Measurements from ENCODE around the gene CORO7.
A peak's percentile ranks its signal among the peaks of the same experiment; 100 is the strongest.

The CORO7 gene

DNA sequence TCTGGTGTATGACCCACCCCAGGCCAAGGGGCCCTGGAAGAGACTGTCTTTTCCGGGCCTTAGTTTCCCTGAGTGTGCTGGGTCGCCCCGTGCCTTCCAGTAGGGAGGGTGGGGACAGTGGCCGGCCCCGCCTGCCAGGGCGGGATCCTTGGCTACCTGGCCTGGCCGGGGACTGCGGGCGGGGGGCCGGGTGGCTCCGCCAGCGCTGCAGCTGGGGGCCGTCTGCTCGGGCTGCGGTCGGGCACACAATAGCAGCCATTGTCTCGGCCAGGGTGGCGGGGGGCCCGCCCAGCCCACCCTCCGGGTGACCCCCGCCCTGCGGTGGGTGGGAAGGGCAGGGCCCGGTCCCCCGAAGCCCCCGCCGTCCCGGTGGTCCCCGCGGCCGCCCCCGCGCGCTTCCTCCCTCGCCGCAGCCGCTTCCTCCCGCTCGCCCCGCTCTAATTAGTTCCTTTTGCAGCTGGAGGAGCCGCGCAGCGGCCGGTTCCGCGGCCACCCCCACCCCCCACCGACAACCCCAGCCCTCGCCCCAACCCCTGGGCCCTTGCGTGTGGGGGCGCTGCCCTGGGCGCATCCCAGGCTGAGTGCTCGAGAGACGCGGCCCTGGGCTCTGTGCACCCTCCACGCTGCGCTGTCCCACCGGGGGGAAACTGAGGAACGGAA, 88.9 kb downstream of the CORO7 start:
- CTCF ChIA-PET = interaction anchor here (0.8 to 17.8 kb wide), 15 partner anchors 9 to 345 kb away, joined by 3 to 201 read pairs (median 7); partner anchors contain the start of gene TFAP4
- POLR2A ChIA-PET = no interaction called here
- TF ChIP-seq, protein P1, sequence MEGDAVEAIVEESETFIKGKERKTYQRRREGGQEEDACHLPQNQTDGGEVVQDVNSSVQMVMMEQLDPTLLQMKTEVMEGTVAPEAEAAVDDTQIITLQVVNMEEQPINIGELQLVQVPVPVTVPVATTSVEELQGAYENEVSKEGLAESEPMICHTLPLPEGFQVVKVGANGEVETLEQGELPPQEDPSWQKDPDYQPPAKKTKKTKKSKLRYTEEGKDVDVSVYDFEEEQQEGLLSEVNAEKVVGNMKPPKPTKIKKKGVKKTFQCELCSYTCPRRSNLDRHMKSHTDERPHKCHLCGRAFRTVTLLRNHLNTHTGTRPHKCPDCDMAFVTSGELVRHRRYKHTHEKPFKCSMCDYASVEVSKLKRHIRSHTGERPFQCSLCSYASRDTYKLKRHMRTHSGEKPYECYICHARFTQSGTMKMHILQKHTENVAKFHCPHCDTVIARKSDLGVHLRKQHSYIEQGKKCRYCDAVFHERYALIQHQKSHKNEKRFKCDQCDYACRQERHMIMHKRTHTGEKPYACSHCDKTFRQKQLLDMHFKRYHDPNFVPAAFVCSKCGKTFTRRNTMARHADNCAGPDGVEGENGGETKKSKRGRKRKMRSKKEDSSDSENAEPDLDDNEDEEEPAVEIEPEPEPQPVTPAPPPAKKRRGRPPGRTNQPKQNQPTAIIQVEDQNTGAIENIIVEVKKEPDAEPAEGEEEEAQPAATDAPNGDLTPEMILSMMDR (IDR thresholded peaks at IDR 0.05; ENCODE audit: control extremely low read depth, extremely low read depth, low read depth, missing control alignments) = no peak
- DNase-seq (ENCODE audit: extremely low spot score) = no peak

DNA sequence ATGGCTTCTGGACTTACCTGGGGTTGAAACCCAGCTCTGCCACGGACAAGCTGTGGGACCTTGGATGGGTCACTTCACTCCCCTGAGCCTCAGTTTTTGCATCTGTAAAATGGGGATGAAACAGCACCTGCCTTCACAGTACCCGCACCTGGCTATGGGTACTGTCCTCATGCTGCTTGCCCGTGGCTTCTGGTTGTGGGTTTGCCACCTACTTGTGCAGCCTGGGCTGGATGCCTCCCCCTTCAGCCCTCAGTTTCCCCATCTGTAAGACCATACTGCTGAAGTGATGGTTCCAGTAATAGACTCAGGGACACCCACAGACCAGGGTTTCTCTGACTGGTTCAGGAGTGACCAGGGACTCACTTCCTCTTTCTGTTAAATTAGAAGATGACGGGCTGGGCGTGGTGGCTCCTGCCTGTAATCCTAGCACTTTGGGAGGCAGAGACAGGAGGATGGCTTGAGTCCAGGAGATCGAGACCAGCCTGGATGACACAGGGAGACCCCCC, 91.1 kb downstream of the CORO7 start:
- ChIA-PET CTCF (interaction anchor here (1.6 to 17.8 kb wide), 4 partner anchors 16 to 342 kb away, joined by 4 to 201 read pairs (median 52); no protein-coding TSS in a partner anchor), POLR2A (no interaction called here)
- TF ChIP-seq, protein P1 (IDR thresholded peaks at IDR 0.05; ENCODE audit: control extremely low read depth, extremely low read depth, low read depth, missing control alignments) = no peak
- DNase-seq (ENCODE audit: extremely low spot score) = peak; percentile 72

DNA sequence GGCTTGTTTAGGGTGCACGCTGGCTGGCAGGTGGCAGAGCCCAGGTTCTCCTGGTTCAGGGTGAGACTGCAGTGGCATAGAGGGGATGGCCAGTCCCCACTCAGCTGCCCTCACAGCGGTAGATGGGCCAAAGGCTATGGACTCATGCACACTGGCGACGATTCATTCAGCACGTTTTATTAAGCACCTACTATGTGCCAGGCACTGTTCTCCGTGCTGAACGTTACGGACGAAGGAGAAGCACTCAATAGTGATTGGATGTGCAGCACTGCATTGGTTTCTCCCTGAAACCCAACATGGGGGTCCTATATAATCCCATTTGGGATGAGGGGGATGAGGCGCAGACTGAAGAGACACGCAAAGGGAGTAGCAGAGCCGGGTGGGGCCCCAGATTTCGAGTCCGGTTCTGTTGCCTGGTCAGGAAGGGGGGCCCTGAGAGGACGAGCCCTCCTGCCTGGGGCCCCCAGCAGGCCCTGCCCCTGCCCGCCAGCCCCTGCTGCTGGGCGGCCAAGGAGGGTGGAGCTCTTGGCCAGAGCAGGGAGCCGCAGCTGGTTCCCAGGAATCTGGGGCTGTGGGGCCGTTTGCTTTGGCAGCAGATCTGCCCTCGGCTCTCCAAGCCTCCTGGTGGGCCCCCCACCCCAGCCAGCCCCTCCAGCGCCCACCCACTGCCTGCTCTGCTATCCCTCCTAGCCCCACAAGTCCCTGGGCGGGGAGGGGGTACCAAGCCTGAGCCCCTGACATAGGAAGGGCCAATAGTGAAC, 91.7 kb downstream of the CORO7 start:
- CTCF ChIA-PET = interaction anchor here (1.6 to 17.8 kb wide), 3 partner anchors 16 to 71 kb away, joined by 4 to 201 read pairs (median 86); no protein-coding TSS in a partner anchor

DNA sequence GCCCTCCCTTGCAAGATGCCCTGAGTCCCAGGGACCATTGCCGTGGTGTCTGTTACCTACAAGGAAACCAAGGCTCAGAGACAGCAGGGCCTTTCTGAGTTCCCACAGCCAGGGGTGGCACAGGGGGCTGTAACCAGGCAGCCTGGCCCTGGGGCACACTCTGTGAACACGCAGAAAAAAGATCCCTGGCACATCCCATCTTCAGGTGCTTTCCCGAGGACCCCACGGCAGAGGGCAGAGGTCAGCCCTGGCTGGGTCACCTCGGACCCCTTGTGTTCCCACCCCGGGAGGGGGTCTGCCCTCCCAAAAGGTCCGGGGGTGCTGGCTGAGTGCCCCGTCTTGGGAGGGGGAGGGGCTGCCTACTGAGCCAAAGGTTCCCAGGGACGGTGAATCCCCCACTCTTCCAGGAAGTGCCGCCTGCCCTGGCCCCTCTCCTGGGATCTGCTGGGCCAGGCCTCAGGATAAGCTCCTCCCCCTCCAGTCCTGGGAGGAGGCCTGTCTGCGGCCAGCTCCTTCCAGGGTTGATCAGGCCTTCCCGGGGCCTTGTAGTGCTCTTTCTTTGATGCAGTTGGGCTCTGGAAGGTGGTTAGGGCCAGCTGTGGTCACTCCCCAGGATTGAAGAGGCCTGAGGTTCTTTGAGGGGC, 92.4 kb downstream of the CORO7 start:
- ChIA-PET POLR2A (no interaction called here), CTCF (interaction anchor here (0.7 to 17.8 kb wide), 3 partner anchors 15 to 70 kb away, joined by 3 to 201 read pairs (median 4); no protein-coding TSS in a partner anchor)
- TF ChIP-seq, protein P1 (IDR thresholded peaks at IDR 0.05; ENCODE audit: control extremely low read depth, extremely low read depth, low read depth, missing control alignments) = no peak
- no peak for DNase-seq (ENCODE audit: extremely low spot score)

More for the DNA sequence above, 91.7 kb downstream of the CORO7 start:
- TF ChIP-seq, protein P1 (IDR thresholded peaks at IDR 0.05; ENCODE audit: control extremely low read depth, extremely low read depth, low read depth, missing control alignments) = no peak
- POLR2A ChIA-PET = no interaction called here
- no peak for DNase-seq (ENCODE audit: extremely low spot score)

DNA sequence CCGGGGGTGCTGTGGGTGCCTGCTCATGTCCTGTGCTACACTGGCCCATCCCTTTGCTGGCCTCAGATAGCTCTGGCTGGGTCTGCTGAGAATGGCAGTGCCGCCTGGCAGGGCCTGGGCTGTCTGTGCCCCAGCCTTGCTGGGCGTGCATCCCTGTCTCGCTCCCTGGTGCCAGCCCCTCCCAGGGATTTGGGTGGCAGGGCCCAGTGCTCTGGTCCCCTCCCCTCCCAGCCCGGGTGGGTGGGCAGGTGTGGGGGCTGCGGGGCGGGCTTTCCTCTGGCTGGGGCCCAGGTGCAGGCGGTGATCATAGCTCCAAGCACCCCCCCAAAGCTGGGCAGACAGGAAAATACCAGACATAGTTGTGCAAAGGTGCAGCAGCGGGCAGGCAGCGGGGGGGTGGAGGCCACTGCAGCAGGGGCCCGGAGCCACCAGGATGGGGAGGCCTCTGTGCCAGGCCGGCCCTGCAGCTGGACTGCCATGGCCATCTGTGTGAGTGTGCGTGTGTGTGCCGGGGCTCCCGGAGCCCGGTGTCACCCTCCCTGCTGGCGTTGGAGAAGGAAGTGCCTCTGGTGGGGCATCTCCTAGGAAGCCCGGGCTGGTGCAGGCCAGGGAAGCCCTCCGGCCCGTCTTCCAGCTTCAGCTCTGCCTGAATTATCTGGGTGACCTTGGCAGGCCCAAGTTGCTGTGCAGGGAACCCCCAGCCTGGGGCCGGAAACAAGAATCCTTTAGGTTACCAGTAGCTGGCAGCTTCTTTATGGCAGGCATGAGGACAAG, 93.1 kb downstream of the CORO7 start:
- ChIA-PET CTCF (interaction anchor here (0.7 to 17.8 kb wide), 4 partner anchors 14 to 69 kb away, joined by 3 to 201 read pairs (median 4); no protein-coding TSS in a partner anchor), POLR2A (no interaction called here)
- TF ChIP-seq, protein P1 (IDR thresholded peaks at IDR 0.05; ENCODE audit: control extremely low read depth, extremely low read depth, low read depth, missing control alignments) = no peak
- no peak for DNase-seq (ENCODE audit: extremely low spot score)
